Measurements from ENCODE around the gene ZNF780A.

ZNF780A gene

GRCh38 chr19:40101813-40102212, 11.1 kb upstream of the ZNF780A start:
- H3K27ac ChIP-seq = no peak overlapping the region
- TF ChIP-seq, protein P1, sequence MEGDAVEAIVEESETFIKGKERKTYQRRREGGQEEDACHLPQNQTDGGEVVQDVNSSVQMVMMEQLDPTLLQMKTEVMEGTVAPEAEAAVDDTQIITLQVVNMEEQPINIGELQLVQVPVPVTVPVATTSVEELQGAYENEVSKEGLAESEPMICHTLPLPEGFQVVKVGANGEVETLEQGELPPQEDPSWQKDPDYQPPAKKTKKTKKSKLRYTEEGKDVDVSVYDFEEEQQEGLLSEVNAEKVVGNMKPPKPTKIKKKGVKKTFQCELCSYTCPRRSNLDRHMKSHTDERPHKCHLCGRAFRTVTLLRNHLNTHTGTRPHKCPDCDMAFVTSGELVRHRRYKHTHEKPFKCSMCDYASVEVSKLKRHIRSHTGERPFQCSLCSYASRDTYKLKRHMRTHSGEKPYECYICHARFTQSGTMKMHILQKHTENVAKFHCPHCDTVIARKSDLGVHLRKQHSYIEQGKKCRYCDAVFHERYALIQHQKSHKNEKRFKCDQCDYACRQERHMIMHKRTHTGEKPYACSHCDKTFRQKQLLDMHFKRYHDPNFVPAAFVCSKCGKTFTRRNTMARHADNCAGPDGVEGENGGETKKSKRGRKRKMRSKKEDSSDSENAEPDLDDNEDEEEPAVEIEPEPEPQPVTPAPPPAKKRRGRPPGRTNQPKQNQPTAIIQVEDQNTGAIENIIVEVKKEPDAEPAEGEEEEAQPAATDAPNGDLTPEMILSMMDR (conservative IDR thresholded peaks at IDR 0.05) = no peak

DNA sequence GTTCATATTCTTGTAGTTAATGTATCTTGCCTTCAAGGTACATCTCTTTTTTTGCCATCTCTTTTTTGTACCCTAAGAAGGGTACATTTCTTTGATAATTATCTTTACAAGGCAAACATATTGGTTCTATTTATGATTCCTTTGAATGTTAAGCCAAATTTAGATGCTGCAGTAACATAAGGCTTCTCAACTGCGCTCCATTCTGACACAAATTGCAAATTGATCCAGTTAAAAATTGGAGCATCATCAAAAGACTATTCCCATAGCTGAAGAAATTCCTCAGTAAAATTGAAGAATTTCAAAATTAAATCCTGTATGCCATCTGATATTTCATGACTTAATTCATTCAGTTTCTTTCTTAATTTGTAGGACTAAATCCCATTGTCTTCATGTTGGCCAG, 2.7 kb upstream of the ZNF780A start:
- TF ChIP-seq, protein P1 (conservative IDR thresholded peaks at IDR 0.05) = no peak
- no peak overlapping the region for H3K27ac ChIP-seq

- H3K27ac ChIP-seq = peak overlapping the region; percentile 95
- TF ChIP-seq, protein P1 (conservative IDR thresholded peaks at IDR 0.05) = no peak
Measured at GRCh38 chr19:40091205-40092129, 724 bp upstream of the ZNF780A start.

GRCh38 chr19:40089462-40089861, 1.3 kb downstream of the ZNF780A start:
- TF ChIP-seq, protein P1 (conservative IDR thresholded peaks at IDR 0.05) = no peak
- peak overlapping the region; percentile 95 for H3K27ac ChIP-seq

DNA sequence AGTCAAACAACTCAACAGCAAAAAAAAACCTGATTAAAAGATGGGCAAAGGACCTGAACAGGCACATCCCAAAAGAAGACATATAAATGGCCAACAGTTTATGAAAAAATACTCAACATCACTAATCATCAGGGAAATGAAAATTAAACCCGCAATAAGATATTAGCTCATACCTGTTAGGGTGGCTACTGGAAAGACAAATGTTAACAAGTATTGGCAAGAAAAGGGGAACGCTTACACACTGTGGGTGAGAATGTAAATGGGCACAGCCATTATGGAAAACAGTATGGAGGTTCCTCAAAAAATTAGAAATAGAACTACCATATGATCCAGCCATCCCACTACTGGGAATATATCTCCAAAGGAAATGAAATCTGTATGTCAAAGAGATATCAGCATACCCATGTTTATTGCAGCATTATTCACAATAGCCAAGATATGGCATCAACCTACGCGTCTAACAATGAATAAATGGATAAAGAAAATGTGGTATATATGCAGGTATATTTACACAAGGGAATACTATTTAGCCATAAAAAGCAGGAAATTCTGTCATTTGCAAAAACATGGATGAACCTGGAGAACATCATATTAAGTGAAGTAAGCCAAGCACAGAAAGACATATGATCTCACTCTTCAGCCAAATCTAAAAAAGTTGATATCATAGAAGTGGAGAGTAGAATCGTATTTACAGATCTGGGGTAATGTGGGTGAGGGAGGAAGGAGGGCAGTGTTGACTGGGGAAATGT, 2.3 kb downstream of the ZNF780A start:
- H3K27ac ChIP-seq = no peak overlapping the region
- TF ChIP-seq, protein P1 (conservative IDR thresholded peaks at IDR 0.05) = no peak

DNA sequence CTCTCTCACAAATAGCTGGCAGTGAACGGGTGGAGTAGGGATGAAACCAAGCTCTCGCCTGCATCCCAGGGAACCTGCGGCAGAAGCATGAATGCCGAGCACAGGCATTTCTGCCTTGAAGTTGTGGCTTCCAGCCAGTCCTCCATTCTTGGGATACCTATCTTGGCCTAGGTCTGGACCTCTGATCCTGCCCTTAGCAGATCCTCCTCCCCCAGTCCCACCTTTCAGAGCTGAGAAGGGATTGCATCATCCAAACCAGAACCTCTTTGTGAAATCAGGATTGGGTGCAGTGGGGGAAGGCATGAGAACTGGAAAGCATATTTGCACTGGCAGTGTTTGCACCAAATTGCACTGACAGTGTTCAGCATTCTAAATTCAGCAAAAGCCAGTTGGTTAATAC, 5.8 kb downstream of the ZNF780A start:
- H3K27ac ChIP-seq = no peak overlapping the region

DNA sequence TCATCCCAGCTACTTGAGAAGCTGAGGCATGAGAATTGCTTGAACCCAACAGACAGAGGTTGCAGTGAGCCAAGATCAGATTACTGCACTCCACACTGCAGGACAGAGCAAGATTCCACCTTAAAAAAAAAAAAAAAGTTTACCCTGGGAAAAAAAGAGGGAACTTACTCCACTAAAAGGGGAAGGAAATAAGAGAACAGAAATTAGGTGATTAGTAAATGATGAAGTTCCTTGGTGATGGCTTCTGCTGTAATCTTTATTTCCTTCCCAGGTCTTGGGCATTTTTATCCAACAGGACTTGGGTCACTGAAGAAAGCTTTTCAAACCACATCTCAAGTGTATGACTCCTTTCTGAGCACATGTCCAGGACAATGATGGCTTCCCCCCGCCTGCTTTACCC, 9.3 kb downstream of the ZNF780A start:
- no peak overlapping the region for H3K27ac ChIP-seq
- TF ChIP-seq, protein P1 (conservative IDR thresholded peaks at IDR 0.05) = no peak

More for the DNA sequence above, 5.8 kb downstream of the ZNF780A start:
- TF ChIP-seq, protein P1 (conservative IDR thresholded peaks at IDR 0.05) = no peak
